NCI-H128 (cell line): ENCODE measurements around the gene SLC25A15.
"Not testable (repeated sequence)": the region's sequence is repeated elsewhere in the genome, so short reads cannot be mapped to it uniquely, and the experiment has no call there.

Experiments
- DNase-seq: peaks from one replicate; lab custom pipeline; 2025; ENCODE audit not compliant: unreplicated experiment; lab: John Stamatoyannopoulos, UW

Gene SLC25A15

GRCh38 chr13:40780822-40781401 is 8.5 kb upstream of the SLC25A15 start:
- DNase-seq = no peak

- DNase-seq = no peak
These were observed 7.7 kb upstream of the SLC25A15 start for GRCh38 chr13:40781717-40782116.

- DNase-seq = not testable (repeated sequence)
These were observed 6.4 kb upstream of the SLC25A15 start for GRCh38 chr13:40782971-40783370.

GRCh38 chr13:40784540-40784939 is 4.9 kb upstream of the SLC25A15 start:
- no peak for DNase-seq

- no peak for DNase-seq
These were observed 2.8 kb upstream of the SLC25A15 start for GRCh38 chr13:40786568-40786996.

GRCh38 chr13:40787062-40787461 is 2.3 kb upstream of the SLC25A15 start:
- no peak for DNase-seq

- DNase-seq = not testable (repeated sequence)
These were observed 704 bp upstream of the SLC25A15 start for GRCh38 chr13:40788540-40789274.

- DNase-seq = no peak
These were observed 774 bp downstream of the SLC25A15 start for GRCh38 chr13:40790154-40790616.

GRCh38 chr13:40792284-40793051 is 3.1 kb downstream of the SLC25A15 start:
- no peak for DNase-seq

- no peak for DNase-seq
These were observed 3.9 kb downstream of the SLC25A15 start for GRCh38 chr13:40793339-40793738.

- DNase-seq = no peak
These were observed 5.3 kb downstream of the SLC25A15 start for GRCh38 chr13:40794414-40795368.

- DNase-seq = no peak
These were observed 7.2 kb downstream of the SLC25A15 start for GRCh38 chr13:40796649-40797048.

- DNase-seq = no peak
These were observed 9.0 kb downstream of the SLC25A15 start for GRCh38 chr13:40798380-40798779.

GRCh38 chr13:40799508-40799907 is 10.1 kb downstream of the SLC25A15 start:
- DNase-seq = no peak

- no peak for DNase-seq
These were observed 11.1 kb downstream of the SLC25A15 start for GRCh38 chr13:40800559-40800958.

GRCh38 chr13:40801255-40802217 is 12.1 kb downstream of the SLC25A15 start:
- DNase-seq = no peak

- DNase-seq = no peak
These were observed 13.9 kb downstream of the SLC25A15 start for GRCh38 chr13:40803316-40803715.

- no peak for DNase-seq
These were observed 16.8 kb downstream of the SLC25A15 start for GRCh38 chr13:40806241-40806640.

- DNase-seq = no peak
These were observed 20.1 kb downstream of the SLC25A15 start for GRCh38 chr13:40809471-40809870.

- DNase-seq = no peak
These were observed 22.7 kb downstream of the SLC25A15 start for GRCh38 chr13:40812102-40812501.
